Stimulated activated CD4-positive, alpha-beta T cell treated with anti-CD3 and anti-CD28 coated beads, TNF-alpha, amount 100 ng/mL, for 48 hours (primary cell): ENCODE measurements around the gene LDLR.
A peak's percentile ranks its signal among the peaks of the same experiment; 100 is the strongest.
"Not testable (repeated sequence)": the region's sequence is repeated elsewhere in the genome, so short reads cannot be mapped to it uniquely, and the experiment has no call there.

ENCODE experiments used
- DNase-seq, 3 donors: peaks; one replicate each; pipeline ENCODE4 v3.0.0-alpha.2; 2020; ENCODE audit warnings: low read depth in 3 of 3

Gene LDLR

DNA sequence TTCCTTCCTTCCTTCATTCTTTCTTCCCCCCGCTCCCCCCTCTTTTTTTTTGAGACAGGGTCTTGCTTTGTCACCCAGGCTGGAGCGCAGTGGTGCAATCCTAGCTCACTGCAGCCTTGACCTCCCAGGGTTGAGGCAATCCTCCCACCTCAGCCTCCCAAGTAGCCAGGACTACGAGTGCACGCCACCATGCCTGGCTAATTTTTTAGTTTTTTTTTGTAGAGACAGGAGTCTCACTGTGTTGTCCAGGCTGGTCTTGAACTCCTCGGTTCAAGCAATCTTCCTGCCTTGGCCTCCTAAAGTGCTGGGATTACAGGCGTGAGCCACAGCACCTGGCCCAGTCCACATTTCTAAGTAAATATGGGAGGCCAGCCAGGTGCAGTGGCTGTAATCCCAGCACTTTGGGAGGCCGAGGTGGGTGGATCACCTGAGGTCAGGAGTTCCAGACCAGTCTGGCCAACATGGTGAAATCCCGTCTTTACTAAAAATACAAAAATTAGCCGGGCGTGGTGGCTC is 50.8 kb downstream of the LDLR start:
- DNase-seq: not testable (repeated sequence)

DNA sequence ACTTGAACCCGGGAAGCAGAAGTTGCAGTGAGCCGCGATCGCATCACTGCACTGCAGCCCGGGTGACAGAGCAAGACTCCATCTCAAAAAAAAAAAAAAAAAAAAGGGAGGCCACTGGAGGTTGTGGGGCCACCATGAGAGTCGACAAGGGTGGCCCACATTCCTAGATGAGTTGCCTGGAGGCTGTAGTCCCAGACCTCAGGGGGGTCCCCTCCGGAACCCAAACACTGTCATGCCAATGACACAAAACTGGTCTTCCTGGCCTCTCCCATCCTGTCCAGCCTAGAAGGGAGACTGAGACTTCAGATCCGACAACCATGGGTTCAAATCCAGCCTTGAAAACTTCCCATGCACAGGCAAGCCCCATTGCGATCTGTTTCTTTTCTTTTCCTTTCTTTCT is 51.6 kb downstream of the LDLR start:
- DNase-seq: no peak

DNA sequence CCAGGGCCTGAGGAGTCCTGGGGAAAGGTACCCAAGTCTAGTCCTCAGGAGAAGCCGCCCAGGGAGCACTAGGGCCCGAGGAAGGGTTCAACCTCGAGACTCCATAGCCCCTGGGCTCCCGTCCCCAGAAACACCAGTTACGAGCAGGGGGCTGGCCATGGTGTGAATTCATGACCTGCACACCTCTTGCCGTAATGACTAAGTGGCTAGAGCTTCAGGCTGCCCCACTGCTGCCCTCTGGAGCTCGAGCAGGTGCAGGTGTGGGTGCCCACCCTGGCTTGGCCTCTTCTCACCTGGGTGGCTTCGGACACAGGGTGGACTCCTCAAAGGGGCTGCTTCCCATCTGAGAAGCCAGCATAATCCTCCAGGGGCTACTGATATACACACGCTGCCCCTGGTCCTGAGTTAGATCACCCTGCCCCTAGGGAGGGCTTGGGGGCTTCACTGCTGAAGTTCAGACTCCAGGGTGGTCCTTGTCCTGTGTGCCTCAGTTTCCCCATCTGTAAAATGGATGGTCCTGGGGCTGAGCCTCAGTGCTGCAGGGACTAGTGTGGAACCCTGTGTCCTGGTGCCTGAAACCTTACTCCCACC is 52.8 kb downstream of the LDLR start:
- DNase-seq: no peak

GRCh38 chr19:11142528-11143171 is 53.4 kb downstream of the LDLR start:
- DNase-seq: no peak

- DNase-seq: no peak
Measured at GRCh38 chr19:11145536-11145924, 56.3 kb downstream of the LDLR start.

GRCh38 chr19:11148001-11148400 is 58.7 kb downstream of the LDLR start:
- DNase-seq: no peak

GRCh38 chr19:11151181-11151580 is 61.9 kb downstream of the LDLR start:
- DNase-seq: no peak

DNA sequence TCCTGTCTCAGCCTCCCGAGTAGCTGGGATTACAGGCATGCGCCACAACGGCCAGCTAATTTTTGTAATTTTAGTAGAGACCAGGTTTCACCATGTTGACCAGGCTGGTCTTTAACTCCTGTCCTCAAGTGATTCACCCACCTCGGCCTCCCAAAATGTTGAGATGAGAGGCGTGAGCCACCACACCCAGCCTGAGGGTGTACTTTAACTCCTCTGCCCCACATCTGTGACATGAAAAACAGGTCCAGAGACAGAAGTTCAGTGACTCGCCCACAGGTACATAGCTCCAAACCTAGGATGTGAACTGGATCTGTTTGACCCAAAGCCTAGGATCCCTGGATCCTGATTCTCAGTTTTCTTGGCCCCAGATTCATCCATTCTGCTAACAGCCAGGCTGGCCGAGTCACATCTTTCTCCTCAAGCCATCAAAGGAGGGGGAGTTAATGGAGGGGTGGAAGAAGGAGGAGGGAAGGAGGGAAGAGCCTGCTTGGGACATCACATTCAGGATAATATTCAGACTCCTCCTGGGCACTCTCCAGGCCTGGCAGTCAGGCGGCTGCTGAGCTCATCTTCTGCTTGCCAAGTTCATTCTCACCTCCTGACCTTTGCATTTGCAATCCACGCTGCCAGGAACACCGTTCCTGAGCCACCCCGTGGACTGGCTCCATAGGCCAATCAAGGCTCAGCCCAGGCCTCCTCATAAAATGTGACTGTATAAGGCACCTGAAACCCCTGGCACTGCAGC is 63.2 kb downstream of the LDLR start:
- no peak for DNase-seq

- no peak for DNase-seq
Measured at GRCh38 chr19:11154683-11155047, 65.4 kb downstream of the LDLR start.

GRCh38 chr19:11155373-11156120 is 66.3 kb downstream of the LDLR start, which contains the start of gene SPC24:
SPC24 (minus strand) TSS chr19:11155782; CDS start chr19:11155776, 6 bp downstream.
- DNase-seq: peak; percentile 82 to 94 (median 88)

DNA sequence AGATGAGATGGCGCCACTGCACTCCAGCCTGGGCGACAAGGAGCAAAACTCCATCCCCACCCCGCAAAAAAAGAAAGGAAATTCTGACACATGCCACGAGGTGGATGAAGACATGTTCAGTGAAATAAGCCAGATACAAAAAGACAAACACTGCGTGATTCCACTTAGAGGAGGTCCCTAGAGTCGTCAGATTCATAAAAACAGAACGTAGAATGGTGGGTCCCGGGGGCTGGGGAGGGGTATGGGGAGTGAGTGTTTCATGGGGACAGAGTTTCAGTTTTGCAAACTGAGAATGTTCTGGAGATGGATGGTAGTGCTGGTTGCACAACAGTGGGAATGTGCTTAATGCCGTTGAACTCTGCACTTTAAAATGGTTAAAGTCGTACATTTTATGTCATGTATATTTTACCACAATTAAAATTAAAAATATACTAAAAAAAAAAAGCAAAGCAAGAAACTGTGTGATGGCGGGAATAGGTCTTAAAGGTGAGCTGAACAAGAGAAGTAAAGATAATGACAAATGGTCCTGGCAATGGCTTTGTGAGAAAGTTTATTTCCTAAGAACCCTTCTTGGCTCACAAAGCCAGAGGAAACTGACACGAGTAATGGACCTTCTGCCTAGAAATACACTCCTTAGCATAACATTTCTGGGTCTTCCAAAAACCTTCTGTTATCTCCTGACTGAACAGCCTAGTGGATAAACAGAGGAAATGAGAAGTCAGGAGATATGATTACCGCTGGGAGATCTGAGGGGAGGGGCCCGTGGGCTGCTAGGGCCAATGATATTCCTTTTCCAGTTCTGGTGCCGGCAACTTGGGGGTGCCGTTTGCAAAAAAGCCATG is 70.6 kb downstream of the LDLR start:
- DNase-seq: no peak

DNA sequence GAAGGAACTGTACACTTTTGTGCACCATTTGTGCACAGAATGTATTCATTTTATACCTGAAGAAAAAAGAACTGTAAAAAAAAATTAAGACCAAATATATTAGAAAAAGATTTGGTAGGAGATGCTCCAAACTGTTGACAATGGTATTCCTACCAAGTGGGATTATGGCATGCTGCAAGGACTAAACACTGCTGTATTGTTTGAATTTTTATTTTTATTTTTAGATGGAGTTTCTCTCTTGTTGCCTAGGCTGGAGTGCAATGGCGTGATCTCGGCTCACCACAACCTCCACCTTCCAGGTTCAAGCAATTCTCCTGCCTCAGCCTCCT is 71.1 kb downstream of the LDLR start:
- DNase-seq: not testable (repeated sequence)

DNA sequence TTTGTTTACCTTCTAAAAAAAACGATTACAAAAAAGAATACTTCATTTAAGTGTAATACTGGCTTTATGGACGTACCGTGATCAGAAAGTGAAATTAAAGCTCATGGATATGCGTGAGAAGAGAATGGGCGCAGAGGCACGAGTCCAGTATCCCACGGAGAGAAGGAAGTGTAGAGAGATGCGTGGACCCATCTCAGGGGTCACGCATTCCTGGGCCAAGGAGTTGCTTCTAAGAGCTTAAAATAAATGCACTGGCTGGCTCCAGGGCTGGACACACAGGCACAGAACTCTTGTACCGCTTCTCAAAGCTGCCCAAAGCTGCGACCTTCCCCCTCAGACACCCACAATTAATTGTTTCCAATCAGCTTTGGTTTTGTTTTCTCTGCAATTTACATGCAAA is 75.0 kb downstream of the LDLR start:
- DNase-seq: no peak

- no peak for DNase-seq
Measured at GRCh38 chr19:11164879-11165406, 75.7 kb downstream of the LDLR start.

DNA sequence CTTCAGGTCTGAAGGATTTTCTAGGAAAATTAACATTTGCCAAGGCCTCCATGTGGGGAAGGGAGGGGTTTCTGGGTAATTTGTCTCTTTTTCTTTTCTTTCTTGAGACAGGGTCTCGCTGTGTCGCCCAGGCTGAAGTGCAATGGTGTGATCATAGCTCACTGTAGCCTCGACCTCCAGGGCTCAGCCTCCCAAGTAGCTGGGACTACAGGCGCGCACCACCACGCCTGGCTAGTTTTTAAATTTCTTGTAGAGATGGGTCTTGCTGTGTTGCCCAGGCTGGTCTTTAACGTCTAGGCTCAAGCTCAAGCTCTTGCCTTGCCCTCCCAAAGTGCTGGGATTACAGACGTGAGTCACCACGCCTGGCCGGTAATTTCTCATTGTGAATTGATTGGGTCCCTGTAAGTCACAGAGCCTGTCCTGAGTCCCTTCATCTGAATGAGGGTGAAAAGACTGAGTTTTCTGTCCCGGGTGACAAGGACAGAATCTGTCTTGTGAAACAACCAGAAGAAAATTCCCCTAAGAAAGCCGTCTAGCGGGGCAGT is 76.3 kb downstream of the LDLR start:
- no peak for DNase-seq

DNA sequence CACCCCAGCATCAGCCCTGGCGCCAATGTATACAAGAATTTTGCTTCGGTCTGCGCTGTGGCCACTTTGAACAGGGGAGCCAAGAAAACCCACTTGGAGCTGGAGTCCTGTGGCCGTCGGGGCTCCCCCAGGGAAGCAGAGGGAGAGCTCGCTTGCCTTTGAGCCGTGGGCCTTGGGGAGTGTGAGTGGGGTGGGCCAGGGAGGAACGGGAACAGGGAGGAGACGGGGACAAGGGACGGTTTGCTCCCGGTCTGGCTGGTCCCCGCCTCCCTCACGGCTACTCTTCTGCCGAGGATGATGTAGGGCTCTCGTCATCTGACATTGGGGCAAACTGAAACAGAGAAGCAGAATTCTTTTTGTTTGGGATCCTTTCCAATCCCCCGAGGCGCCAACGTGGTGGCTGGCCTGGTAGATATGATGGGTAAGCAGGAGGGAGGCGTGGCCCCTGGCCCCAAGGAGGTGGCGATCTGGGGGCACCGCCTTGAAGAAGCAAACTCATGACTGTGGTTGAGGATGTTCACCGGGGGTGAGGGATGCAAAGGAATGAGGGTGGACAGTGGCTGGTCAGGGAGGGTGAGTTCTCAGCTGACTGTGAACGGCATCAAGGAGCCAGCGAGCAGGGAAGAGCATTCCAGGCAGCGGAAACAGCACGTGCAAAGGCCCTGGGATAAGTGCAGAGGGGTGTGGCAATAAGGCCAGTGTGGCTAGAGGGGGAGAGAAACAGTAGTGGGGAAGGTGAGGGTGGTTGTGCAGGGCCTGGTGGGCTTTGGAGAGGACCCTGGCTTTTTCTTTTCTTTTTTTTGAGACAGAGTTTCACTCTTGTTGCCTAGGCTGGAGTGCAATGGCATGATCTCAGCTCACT is 77.2 kb downstream of the LDLR start:
- no peak for DNase-seq

DNA sequence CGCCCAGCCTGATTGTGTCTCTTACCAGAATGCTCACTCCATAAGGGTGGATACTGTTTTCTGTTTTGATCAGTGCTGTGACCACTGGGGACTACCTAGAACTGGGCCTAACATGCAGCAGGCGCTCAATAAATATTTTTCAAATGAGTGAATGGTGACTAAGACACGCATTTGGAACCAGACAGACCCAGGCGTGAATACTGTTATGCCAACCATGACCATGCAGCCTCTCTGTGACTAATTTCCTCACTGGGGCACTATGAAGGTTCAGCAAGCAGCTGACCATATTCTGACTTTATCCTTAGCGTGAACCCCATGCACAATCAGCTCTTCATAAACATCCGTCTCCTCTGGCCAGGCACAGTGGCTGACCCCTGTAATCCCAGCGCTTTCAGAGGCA is 79.3 kb downstream of the LDLR start:
- DNase-seq: no peak

DNA sequence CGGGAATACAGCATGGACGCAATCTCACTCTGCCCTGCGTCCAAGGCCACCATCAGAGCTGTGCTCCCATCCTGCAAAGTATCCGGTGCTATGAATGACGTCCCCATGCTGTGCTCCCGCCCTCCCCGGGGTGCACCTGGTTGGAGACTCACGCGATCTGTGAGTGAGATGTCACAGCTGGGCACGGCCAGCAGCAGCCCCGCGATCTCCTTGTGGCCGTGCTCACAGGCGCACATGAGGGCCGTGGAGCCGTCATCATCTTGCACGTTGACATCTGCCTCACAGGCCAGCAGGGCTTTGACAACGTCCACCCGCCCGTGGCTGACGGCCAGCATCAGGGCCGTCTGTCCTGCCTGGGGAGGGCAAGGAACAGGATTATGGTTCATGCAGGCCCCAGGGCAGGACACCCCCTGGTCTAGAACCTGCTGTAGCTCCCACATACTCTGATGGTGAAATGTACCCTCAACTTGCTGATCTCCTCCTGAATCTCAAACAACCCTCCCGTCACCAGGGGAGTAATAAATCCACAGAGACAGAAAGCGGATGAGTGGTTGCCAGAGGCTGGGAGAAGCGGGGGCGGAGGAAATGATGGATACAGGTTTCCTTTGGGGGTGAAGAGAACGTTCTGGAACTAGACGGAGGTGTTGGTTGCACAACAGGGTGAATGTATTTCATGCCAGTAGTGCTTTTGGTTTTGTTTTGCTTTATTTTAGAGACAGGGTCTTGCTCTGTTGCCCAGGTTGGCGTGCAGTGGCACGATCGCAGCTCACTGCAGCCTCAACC is 80.8 kb downstream of the LDLR start:
- DNase-seq: no peak

DNA sequence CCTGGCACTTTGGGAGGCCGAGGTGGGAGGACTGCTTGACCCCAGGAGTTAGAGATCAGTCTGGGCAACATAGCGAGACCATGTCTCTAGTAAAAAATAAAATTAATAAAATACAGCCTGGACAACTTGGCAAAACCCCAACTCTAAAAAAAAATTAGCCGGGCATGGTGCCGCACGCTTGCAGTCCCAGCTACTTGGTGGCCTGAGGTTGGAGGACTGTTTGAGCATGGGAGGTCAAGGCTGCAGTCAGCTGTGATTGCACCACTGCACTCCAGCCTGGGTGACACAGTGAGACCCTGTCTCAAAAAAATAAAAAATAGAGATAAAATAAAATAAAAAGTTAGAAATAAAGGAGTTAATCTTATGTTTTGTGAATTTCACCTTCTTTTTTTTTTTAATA is 81.9 kb downstream of the LDLR start:
- no peak for DNase-seq
